Kidney epithelial cell (primary cell): ENCODE data around the gene KRTCAP2. TPM values are rescaled to one million over a fixed set of nuclear protein-coding genes. Genes with fewer than 3 reads are reported as not detected.

Source experiments
- DNase-seq: peaks from one replicate; pipeline ENCODE4 v3.0.0-alpha.2; 2010; ENCODE audit warnings: low read depth
- H3K27me3 ChIP-seq: 2 replicates; pipeline ENCODE4 v1.6.0; 2011; ENCODE audit warnings: low read length; ENCODE audit not compliant: control insufficient read depth, insufficient read depth
- H3K36me3 ChIP-seq: 2 replicates; pipeline ENCODE4 v1.5.1; 2011; ENCODE audit warnings: low read length; ENCODE audit not compliant: control insufficient read depth, insufficient read depth
- H3K4me3 ChIP-seq: 2 replicates; pipeline ENCODE4 v1.5.1; 2011; ENCODE audit warnings: low read depth, mild to moderate bottlenecking, control low read depth, low read length
- CTCF ChIP-seq: IDR thresholded peaks from 2 replicates; pipeline ENCODE4 v1.5.1; 2011; ENCODE audit warnings: mild to moderate bottlenecking, moderate library complexity, low read length, control low read depth, inconsistent platforms; ENCODE audit not compliant: insufficient read depth, poor library complexity, severe bottlenecking
- total RNA-seq: library from RNA; depleted of rRNA; stranded (reverse); fragments of >200 nt; gene quantifications from 2 replicates; pipeline ENCODE4 v1.2.3, GENCODE V29; 2015

KRTCAP2 gene
- total RNA-seq, 1 donor from 2014 or later: 207 TPM

DNA sequence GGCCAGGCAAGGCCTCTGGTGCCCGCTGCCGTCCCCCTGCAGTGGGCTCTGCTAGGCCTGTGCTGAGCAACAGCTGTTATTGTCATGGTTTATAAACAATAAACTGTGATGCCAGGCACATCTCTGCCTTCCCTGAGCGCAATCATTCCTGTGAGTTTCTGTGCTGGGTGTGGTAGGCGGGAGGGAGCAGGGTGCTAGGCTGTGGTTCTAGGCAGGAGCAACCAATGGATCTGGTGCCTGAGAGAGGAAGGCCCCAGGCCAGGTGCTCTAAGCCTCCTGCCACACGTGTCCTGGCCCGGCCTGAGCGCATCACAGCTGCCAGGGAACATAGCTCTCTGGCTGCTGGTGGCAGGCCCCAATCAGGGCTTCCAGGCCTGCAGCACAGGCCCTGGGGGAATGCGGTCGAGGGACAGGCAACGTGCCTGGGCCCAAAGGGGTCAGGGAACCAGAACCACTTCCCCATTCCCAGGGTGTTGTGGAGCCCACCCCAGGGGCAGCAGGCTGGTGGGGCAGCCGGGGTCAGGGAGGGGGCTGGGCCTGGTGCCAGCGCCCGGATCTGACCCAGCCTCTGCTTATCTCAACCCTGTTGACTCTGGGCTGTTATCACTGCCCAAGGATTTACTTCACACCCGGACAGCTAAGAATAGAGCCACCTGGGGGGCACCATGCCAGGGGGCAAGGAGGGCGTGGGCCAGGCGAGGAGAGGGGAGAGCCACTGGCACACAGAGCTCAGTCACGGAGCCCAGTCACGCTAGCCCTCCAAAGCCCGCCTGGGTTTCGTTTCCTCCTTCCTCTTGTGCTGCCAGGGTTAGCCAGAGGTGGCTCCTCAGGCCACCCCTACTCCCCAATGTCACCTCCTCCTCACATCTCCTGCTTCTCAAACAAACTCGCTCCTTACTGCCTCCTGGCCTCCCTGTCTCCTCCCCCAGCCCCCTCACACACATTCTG lies 12.0 kb upstream of the KRTCAP2 start:
- no peak for TF ChIP-seq CTCF
- H3K4me3 ChIP-seq: no peak overlapping the region
- H3K36me3 ChIP-seq: peaks cover 3% of the 10 kb centered on the region
- no peak for DNase-seq
- H3K27me3 ChIP-seq: no peaks in the 10 kb centered on the region

GRCh38 chr1:155184351-155184811 lies 11.3 kb upstream of the KRTCAP2 start:
- no peaks in the 10 kb centered on the region for H3K27me3 ChIP-seq
- H3K4me3 ChIP-seq: no peak overlapping the region
- TF ChIP-seq CTCF: no peak
- H3K36me3 ChIP-seq: peaks cover 6% of the 10 kb centered on the region
- no peak for DNase-seq

- H3K36me3 ChIP-seq: peaks cover 6% of the 10 kb centered on the region
- no peak for DNase-seq
- H3K4me3 ChIP-seq: no peak overlapping the region
- TF ChIP-seq CTCF: no peak
- H3K27me3 ChIP-seq: no peaks in the 10 kb centered on the region
These were observed 10.7 kb upstream of the KRTCAP2 start for GRCh38 chr1:155183775-155184221.

- H3K27me3 ChIP-seq: no peaks in the 10 kb centered on the region
- H3K4me3 ChIP-seq: no peak overlapping the region
- no peak for DNase-seq
- peaks cover 10% of the 10 kb centered on the region for H3K36me3 ChIP-seq
- no peak for TF ChIP-seq CTCF
These were observed 9.0 kb upstream of the KRTCAP2 start for GRCh38 chr1:155182052-155182550.

GRCh38 chr1:155181371-155182051 lies 8.4 kb upstream of the KRTCAP2 start:
- DNase-seq: no peak
- TF ChIP-seq CTCF: no peak
- no peak overlapping the region for H3K4me3 ChIP-seq
- H3K36me3 ChIP-seq: peaks cover 11% of the 10 kb centered on the region
- no peaks in the 10 kb centered on the region for H3K27me3 ChIP-seq
